HEK293 (cell line): ENCODE results near the gene PAK5.

ENCODE experiments used
- ATF2 ChIP-seq: fragments of 450-650 bp; formaldehyde crosslinking; IDR thresholded peaks from 2 replicates; pipeline ENCODE4 v1.5.1; 2016; ENCODE audit warnings: missing biosample characterization, missing genetic modification characterization, low read depth
- CTCF ChIP-seq: fragments of 450-650 bp; formaldehyde crosslinking; IDR thresholded peaks from 2 replicates; pipeline ENCODE4 v1.5.1; 2016; ENCODE audit warnings: missing biosample characterization, missing genetic modification characterization
- FEZF1 ChIP-seq: fragments of 450-650 bp; formaldehyde crosslinking; IDR thresholded peaks from 2 replicates; pipeline ENCODE4 v1.5.1; 2016; ENCODE audit warnings: missing biosample characterization, missing genetic modification characterization
- HOXA7 ChIP-seq: sonication (generic); formaldehyde crosslinking; IDR thresholded peaks from 2 replicates; pipeline ENCODE4 v1.8.1; 2022; ENCODE audit warnings: missing genetic modification reagents, borderline replicate concordance
- MYNN ChIP-seq: fragments of 450-650 bp; formaldehyde crosslinking; IDR thresholded peaks from 2 replicates; pipeline ENCODE4 v1.5.1; 2016; ENCODE audit warnings: missing biosample characterization, missing genetic modification characterization, borderline replicate concordance
- RBAK ChIP-seq: fragments of 450-650 bp; formaldehyde crosslinking; IDR thresholded peaks from 2 replicates; pipeline ENCODE4 v1.5.1; 2016; ENCODE audit warnings: missing biosample characterization, missing genetic modification characterization
- YY1 ChIP-seq: fragments of 450-650 bp; formaldehyde crosslinking; IDR thresholded peaks from 2 replicates; pipeline ENCODE4 v1.5.1; 2018; ENCODE audit warnings: missing biosample characterization, missing genetic modification characterization
- ZBTB6 ChIP-seq: fragments of 450-650 bp; formaldehyde crosslinking; IDR thresholded peaks from 2 replicates; pipeline ENCODE4 v1.5.1; 2017; ENCODE audit warnings: missing biosample characterization, missing genetic modification characterization
- ZNF354C ChIP-seq: fragments of 450-650 bp; formaldehyde crosslinking; IDR thresholded peaks from 2 replicates; pipeline ENCODE4 v1.5.1; 2016; ENCODE audit warnings: missing biosample characterization, missing genetic modification characterization, low read depth, borderline replicate concordance
- ZNF623 ChIP-seq: fragments of 450-650 bp; formaldehyde crosslinking; IDR thresholded peaks from 2 replicates; pipeline ENCODE4 v1.5.1; 2016; ENCODE audit warnings: missing biosample characterization, missing genetic modification characterization
- ZNF76 ChIP-seq: fragments of 450-650 bp; formaldehyde crosslinking; IDR thresholded peaks from 2 replicates; pipeline ENCODE4; 2016; ENCODE audit warnings: low read depth, missing biosample characterization, missing genetic modification characterization, borderline replicate concordance
- ZNF768 ChIP-seq: fragments of 450-650 bp; formaldehyde crosslinking; IDR thresholded peaks from 2 replicates; pipeline ENCODE4 v1.5.1; 2018; ENCODE audit warnings: missing biosample characterization, mild to moderate bottlenecking, missing genetic modification characterization
- TF ChIP-seq, protein P1 (sequence below): fragments of 450-650 bp; formaldehyde crosslinking; IDR thresholded peaks from 2 replicates; pipeline ENCODE4 v1.5.1; 2017; ENCODE audit warnings: missing biosample characterization, missing genetic modification characterization
- TF ChIP-seq, protein P2 (sequence below): fragments of 450-650 bp; formaldehyde crosslinking; IDR thresholded peaks from 2 replicates; pipeline ENCODE4; 2016; ENCODE audit warnings: missing biosample characterization, missing genetic modification characterization

- no peak for TF ChIP-seq CTCF (tag by site-specific recombination)
- TF ChIP-seq ZBTB6 (tag by site-specific recombination), result no peak
- TF ChIP-seq ZNF623 (tag by site-specific recombination), result no peak
- TF ChIP-seq YY1 (tag by site-specific recombination), result no peak
- TF ChIP-seq, protein P1, sequence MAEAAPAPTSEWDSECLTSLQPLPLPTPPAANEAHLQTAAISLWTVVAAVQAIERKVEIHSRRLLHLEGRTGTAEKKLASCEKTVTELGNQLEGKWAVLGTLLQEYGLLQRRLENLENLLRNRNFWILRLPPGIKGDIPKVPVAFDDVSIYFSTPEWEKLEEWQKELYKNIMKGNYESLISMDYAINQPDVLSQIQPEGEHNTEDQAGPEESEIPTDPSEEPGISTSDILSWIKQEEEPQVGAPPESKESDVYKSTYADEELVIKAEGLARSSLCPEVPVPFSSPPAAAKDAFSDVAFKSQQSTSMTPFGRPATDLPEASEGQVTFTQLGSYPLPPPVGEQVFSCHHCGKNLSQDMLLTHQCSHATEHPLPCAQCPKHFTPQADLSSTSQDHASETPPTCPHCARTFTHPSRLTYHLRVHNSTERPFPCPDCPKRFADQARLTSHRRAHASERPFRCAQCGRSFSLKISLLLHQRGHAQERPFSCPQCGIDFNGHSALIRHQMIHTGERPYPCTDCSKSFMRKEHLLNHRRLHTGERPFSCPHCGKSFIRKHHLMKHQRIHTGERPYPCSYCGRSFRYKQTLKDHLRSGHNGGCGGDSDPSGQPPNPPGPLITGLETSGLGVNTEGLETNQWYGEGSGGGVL (tag by site-specific recombination), result no peak
- no peak for TF ChIP-seq ZNF76 (tag by site-specific recombination)
- no peak for TF ChIP-seq MYNN (tag by site-specific recombination)
- no peak for TF ChIP-seq HOXA7 (CRISPR knock-in tag)
- no peak for TF ChIP-seq RBAK (tag by site-specific recombination)
- no peak for TF ChIP-seq ZNF768 (tag by site-specific recombination)
- TF ChIP-seq, protein P2, sequence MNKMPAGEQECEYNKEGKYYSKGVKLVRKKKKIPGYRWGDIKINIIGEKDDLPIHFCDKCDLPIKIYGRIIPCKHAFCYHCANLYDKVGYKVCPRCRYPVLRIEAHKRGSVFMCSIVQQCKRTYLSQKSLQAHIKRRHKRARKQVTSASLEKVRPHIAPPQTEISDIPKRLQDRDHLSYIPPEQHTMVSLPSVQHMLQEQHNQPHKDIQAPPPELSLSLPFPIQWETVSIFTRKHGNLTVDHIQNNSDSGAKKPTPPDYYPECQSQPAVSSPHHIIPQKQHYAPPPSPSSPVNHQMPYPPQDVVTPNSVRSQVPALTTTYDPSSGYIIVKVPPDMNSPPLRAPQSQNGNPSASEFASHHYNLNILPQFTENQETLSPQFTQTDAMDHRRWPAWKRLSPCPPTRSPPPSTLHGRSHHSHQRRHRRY (tag by site-specific recombination), result no peak
- TF ChIP-seq ATF2 (tag by site-specific recombination), result no peak
- TF ChIP-seq ZNF354C (tag by site-specific recombination), result no peak
- no peak for TF ChIP-seq FEZF1 (tag by site-specific recombination)
Observed at GRCh38 chr20:9510911-9511310, 328.0 kb downstream of the PAK5 start.
